ENCODE results near the gene GPR157. TPM values are rescaled to one million over a fixed set of nuclear protein-coding genes. Genes with fewer than 3 reads are reported as not detected.
"Not testable (repeated sequence)": the region's sequence is repeated elsewhere in the genome, so short reads cannot be mapped to it uniquely, and the experiment has no call there.

Gene GPR157
- total RNA-seq, 1 donor from 2014 or later: 0.76 TPM

DNA sequence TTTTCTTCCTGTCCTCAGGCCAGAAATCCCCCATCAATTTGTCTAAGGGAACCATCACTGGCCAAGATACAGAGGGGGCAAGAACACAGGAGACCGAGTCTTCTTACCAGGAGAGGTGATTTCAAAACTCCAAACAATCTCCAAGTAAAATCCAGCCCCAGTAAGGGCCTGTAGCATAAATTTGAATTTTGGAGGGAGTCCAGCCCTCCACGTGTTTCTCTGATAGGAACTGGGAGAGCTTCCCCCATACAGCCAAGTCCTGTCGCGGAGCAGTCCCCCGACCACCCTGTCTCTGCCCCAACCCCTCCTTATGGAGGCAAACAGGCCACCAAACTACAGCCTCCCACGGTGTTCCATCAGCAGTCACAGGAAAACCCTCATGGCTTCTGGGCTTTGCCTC lies 32.4 kb upstream of the GPR157 start:
- no peak overlapping the region for H3K4me3 Mint-ChIP-seq (ENCODE audit: unreplicated experiment)
- no peak for TF ChIP-seq CTCF (IDR thresholded peaks at IDR 0.05; ENCODE audit: partially characterized antibody, unreplicated experiment)
- H3K36me3 Mint-ChIP-seq (ENCODE audit: unreplicated experiment): no peaks in the 10 kb centered on the region
- DNase-seq: no peak
- peaks cover 7% of the 10 kb centered on the region for H3K27me3 Mint-ChIP-seq (ENCODE audit: unreplicated experiment)
- H3K9me3 Mint-ChIP-seq (ENCODE audit: unreplicated experiment): peaks cover 2% of the 10 kb centered on the region
- H3K27ac Mint-ChIP-seq (ENCODE audit: unreplicated experiment): no peak overlapping the region
- no peaks in the 10 kb centered on the region for H3K4me1 Mint-ChIP-seq (ENCODE audit: low read depth, unreplicated experiment)

- Mint-ChIP-seq H3K4me3 (ENCODE audit: unreplicated experiment) (no peak overlapping the region), H3K36me3 (ENCODE audit: unreplicated experiment) (no peaks in the 10 kb centered on the region), H3K9me3 (ENCODE audit: unreplicated experiment) (peaks cover 2% of the 10 kb centered on the region), H3K4me1 (ENCODE audit: low read depth, unreplicated experiment) (no peaks in the 10 kb centered on the region), H3K27ac (ENCODE audit: unreplicated experiment) (no peak overlapping the region), H3K27me3 (ENCODE audit: unreplicated experiment) (peaks cover 9% of the 10 kb centered on the region)
- no peak for DNase-seq
- TF ChIP-seq CTCF (IDR thresholded peaks at IDR 0.05; ENCODE audit: partially characterized antibody, unreplicated experiment): no peak
Observed at GRCh38 chr1:9160079-9160717, 31.3 kb upstream of the GPR157 start.

DNA sequence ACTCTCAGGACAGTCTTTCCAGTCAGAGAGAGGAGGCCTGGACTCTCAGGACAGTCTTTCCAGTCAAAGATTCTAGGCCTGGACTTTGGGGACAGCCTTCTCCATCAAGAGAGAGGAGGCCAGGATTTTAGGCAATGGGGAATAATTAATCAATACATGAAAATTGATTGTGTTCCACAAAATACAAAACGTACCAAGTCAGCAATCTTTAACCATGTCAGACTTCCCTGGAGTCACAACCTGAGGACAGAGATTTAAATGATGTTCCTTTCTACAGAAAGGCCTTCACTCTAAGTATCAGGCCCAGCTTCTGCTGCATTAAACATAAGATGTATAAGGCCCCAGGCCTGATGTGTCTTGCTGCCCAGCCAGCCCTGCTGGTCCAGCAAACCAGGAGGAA lies 27.0 kb upstream of the GPR157 start:
- no peaks in the 10 kb centered on the region for H3K36me3 Mint-ChIP-seq (ENCODE audit: unreplicated experiment)
- TF ChIP-seq CTCF (IDR thresholded peaks at IDR 0.05; ENCODE audit: partially characterized antibody, unreplicated experiment): no peak
- H3K9me3 Mint-ChIP-seq (ENCODE audit: unreplicated experiment): peaks cover 4% of the 10 kb centered on the region
- H3K27me3 Mint-ChIP-seq (ENCODE audit: unreplicated experiment): peaks cover 6% of the 10 kb centered on the region
- H3K4me3 Mint-ChIP-seq (ENCODE audit: unreplicated experiment): no peak overlapping the region
- no peak for DNase-seq
- H3K27ac Mint-ChIP-seq (ENCODE audit: unreplicated experiment): no peak overlapping the region
- peaks cover 7% of the 10 kb centered on the region for H3K4me1 Mint-ChIP-seq (ENCODE audit: low read depth, unreplicated experiment)

- not testable (repeated sequence) for H3K36me3 Mint-ChIP-seq (ENCODE audit: unreplicated experiment); H3K9me3 Mint-ChIP-seq (ENCODE audit: unreplicated experiment); DNase-seq; H3K27ac Mint-ChIP-seq (ENCODE audit: unreplicated experiment); H3K4me1 Mint-ChIP-seq (ENCODE audit: low read depth, unreplicated experiment); H3K27me3 Mint-ChIP-seq (ENCODE audit: unreplicated experiment); H3K4me3 Mint-ChIP-seq (ENCODE audit: unreplicated experiment)
Observed at GRCh38 chr1:9155405-9155804, 26.5 kb upstream of the GPR157 start.

- no peak overlapping the region for H3K4me3 Mint-ChIP-seq (ENCODE audit: unreplicated experiment)
- no peak for TF ChIP-seq CTCF (IDR thresholded peaks at IDR 0.05; ENCODE audit: partially characterized antibody, unreplicated experiment)
- H3K36me3 Mint-ChIP-seq (ENCODE audit: unreplicated experiment): no peaks in the 10 kb centered on the region
- peaks cover 6% of the 10 kb centered on the region for H3K27me3 Mint-ChIP-seq (ENCODE audit: unreplicated experiment)
- H3K4me1 Mint-ChIP-seq (ENCODE audit: low read depth, unreplicated experiment): peaks cover 19% of the 10 kb centered on the region
- DNase-seq: no peak
- H3K9me3 Mint-ChIP-seq (ENCODE audit: unreplicated experiment): peaks cover 4% of the 10 kb centered on the region
- no peak overlapping the region for H3K27ac Mint-ChIP-seq (ENCODE audit: unreplicated experiment)
Observed at GRCh38 chr1:9153152-9153551, 24.2 kb upstream of the GPR157 start.
